ENCODE results near the gene ZFC3H1. TPM values are rescaled to one million over a fixed set of nuclear protein-coding genes. Genes with fewer than 3 reads are reported as not detected.

ZFC3H1 gene
- polyA plus RNA-seq, 3 donors, result 52.4 to 92.5 (median 72.0) TPM

Other genes starting within 250 kb of the ZFC3H1 start
- gene LGR5, start 224.1 kb downstream of the ZFC3H1 start, polyA plus RNA-seq (ENCODE audit: insufficient read length in 3 of 3), result 10 to 100 TPM; 16.6 to 21.8 (median 18.4) TPM
- 10 to 100 TPM; 15.4 to 17.3 (median 15.9) TPM for gene THAP2, start 453 bp upstream of the ZFC3H1 start, polyA plus RNA-seq (ENCODE audit: insufficient read length in 3 of 3)
- gene TMEM19, start 22.2 kb upstream of the ZFC3H1 start, polyA plus RNA-seq (ENCODE audit: insufficient read length in 3 of 3), result 10 to 100 TPM; 33.5 to 37.3 (median 35.2) TPM
- 10 to 100 TPM; 57.8 to 74.1 (median 65.9) TPM for gene RAB21, start 91.0 kb upstream of the ZFC3H1 start, polyA plus RNA-seq (ENCODE audit: insufficient read length in 3 of 3)
- gene TBC1D15, start 175.9 kb upstream of the ZFC3H1 start, polyA plus RNA-seq (ENCODE audit: insufficient read length in 3 of 3), result 10 to 100 TPM; 45.4 to 60.1 (median 57.6) TPM